Left hindlimb (tissue), 1 donor: ENCODE results near the gene ZIC2.
"Not testable (repeated sequence)": the region's sequence is repeated elsewhere in the genome, so short reads cannot be mapped to it uniquely, and the experiment has no call there.

Experiments
- DNase-seq: peaks from one replicate; pipeline ENCODE4 v3.0.0-alpha.2; 2018

The ZIC2 gene

DNA sequence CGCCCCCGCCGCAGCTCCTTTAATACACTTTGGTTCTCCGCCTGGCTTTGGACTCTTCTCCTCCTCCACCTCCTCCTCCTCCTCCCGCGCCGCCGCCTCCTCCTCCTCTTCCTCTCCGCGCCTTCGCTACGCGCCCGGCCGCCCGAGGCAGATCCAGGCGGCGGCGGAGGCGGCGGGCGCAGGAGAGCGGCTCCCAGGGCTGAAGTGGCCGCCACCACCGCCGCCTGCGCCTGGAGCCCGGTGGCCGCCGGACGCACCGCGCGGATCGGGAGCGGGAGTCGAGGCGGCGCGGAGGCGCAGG lies at the start of gene ZIC2:
TSS of gene ZIC2 (plus strand) at position 50 of the 301 bp plus-strand sequence. CDS start 281 bp downstream, outside the sequence.
- DNase-seq = peak; percentile 42

DNA sequence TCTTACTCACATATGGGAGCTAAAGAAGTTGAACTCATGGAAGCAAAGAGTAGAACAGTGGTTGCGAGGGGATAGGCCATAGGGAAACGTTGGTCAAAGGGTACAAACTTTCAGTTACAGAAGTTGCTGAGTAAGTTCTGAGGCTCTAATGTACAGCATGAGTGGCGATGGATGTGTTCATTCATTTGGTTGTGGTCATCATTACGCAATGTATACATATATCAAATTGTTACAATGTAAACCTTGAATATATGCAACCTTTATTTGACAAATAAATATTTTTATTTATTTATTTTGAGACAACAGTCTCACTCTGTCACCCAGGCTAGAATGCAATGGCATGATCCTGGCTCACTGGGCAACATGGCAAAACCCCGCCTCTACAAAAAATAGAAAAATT lies 48.7 kb upstream of the ZIC2 start:
- DNase-seq = no peak

DNA sequence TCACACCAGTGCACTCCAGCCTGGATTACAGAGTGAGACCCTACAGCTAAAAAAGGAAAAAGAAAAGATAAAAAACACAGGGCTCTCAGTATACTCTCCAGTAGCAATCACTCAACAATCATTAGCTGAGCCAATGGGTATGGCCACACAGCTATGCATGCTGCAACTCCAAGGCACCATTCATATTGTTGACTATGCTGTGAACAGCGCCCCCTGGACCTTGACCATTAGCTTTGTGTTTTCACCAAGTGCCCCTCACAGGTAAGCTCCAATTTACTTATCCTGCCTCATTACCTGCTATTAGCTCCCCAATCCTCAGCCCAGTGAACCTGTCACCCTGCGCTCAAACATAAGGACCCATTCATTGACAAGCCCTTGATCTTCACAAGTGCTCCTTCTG lies 45.8 kb upstream of the ZIC2 start:
- no peak for DNase-seq

DNA sequence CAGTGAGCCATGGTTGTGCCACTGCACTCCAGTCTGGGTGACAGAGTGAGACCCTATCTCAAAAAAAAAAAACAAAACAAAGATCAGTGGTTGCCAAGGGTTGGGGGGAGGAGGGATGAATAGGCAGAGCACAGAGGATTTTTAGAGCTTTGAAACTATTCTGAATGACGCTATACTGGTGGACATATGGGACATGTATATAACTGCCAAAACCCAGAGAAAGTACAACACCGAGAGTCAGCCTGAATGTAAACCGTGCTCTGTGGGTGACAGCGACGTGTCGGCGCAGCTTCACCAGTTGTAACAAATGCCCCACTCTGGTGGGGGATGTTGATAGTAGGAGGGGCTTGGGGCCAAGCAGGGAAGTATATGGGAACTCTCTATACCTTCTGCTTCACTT lies 42.9 kb upstream of the ZIC2 start:
- DNase-seq = no peak

DNA sequence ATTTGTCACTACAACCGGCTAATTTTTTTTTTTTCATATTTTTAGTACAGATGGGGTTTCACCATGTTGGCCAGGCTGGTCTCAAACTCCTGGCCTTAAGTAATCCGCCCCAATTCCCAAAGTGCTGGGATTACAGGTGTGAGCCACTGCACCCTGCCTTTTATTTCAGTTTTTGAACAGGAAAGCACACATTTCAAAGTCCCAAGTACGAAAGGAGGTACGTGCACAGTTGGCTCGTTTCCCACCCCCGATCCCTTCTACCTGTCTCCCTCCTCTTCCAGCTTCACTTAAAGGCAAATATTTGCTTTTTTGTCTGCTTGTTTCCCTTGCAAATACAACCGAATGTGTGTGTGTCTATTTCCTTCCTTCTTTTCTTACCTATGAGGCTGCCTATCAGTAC lies 40.5 kb upstream of the ZIC2 start:
- no peak for DNase-seq

DNA sequence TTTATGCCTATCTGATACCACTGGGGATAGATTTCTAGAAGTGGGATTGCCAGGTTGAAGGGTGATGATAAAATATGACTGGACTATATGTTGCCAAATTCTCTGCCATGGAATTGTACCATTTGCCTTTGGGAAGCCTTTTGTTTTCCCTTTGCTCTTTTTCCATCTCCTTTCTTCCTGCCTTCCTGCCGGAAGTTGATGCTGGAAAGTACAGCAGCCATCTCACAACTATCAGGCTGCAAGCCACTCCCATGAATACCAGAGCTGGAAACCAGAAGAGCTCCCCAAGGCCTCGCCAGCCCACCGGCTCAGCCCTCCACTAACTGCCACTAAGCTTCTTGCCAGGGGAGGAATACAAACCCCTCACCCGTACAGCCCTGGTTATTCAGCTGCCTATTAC lies 39.7 kb upstream of the ZIC2 start:
- no peak for DNase-seq

DNA sequence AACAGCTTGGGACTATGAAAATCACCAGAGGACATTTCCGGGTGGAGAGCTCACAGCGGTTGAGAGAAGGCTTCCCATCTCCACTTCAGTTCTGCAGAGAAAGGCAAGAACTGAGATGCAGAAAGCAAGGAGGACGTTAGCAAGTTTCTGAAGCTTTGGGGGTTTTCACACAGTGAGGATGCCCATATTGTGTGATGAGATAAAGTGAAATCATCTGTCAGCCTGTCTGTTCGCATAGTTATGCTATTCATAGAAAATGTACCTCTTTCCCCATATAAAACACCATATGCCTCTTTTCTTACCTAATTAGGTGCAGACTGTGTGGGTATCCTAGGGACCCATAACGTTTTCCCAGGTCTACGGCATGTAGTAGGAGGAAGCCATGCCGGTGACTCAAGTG lies 37.5 kb upstream of the ZIC2 start:
- DNase-seq = no peak

DNA sequence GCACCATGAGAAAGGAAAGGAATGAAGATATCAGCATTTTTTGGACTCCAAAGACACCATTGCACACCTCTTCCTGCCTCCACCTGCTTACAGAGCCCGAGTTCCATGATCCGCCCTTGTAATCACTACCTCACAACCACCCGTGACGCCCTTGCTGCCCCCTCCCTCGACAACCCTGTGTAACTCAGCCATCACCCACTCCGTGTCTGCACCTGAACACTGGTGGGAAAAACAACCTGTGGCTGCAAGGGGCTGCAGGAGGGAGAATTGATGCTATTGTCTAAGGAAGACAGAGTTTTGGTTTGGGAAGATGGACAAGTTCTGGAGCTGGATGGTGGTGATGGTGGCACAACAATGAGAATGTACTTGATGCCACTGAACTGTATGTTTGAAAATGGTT lies 37.0 kb upstream of the ZIC2 start:
- DNase-seq = no peak

DNA sequence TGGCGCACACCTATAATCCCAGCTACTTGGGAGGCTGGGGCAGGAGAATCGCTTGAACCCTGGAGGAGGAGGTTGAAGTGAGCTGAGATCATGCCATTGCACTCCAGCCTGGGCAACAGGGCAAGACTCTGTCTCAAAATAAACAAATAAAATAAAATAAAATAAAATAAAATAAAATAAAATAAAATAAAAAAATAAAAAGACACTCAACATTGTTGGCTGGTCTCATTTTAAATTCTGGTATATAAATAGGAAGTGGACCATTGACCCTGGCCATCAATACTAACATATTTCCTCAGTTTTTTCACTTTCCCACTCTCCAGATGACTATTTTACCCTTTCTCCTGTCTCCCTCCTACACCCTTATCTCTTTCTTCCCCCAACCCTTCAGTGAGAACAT lies 36.1 kb upstream of the ZIC2 start:
- DNase-seq = not testable (repeated sequence)

DNA sequence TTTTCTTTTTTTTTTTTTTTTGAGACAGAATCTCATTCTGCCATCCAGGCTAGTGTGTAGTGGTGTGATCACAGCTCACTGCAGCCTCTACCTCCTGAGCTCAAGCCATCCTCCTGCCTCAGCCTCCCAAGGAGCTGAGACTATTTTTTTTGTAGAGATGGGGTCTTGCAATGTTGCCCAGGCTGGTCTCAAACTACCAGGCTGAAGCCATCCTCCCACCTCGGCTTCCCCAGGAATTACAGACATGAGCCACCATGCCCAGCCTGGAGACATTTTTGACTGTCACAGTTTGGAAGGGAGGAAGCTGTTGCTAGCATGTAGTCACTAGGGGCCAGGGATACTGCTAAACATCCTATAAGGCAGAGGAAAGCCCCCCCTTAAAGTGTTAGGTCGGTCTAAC lies 33.9 kb upstream of the ZIC2 start:
- DNase-seq = no peak

DNA sequence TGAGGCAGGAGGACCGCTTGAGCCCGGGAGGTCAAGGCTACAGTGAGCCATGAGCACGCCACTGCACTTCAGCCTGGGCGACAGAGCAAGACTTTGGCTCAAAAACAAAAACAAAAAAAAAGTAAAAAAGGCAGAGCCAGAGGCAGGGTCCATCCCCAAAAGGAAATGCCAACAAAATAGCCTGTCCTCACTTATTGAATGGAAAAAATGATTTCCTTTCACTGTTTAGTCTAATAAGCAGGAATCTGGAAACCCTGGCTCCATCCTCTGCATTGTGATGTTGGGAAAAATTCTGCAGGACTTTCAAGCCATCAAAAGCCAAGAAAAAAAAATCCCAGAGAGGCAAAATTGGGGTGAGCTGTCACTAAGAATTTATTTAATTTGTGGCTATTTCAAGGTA lies 33.2 kb upstream of the ZIC2 start:
- DNase-seq = no peak

DNA sequence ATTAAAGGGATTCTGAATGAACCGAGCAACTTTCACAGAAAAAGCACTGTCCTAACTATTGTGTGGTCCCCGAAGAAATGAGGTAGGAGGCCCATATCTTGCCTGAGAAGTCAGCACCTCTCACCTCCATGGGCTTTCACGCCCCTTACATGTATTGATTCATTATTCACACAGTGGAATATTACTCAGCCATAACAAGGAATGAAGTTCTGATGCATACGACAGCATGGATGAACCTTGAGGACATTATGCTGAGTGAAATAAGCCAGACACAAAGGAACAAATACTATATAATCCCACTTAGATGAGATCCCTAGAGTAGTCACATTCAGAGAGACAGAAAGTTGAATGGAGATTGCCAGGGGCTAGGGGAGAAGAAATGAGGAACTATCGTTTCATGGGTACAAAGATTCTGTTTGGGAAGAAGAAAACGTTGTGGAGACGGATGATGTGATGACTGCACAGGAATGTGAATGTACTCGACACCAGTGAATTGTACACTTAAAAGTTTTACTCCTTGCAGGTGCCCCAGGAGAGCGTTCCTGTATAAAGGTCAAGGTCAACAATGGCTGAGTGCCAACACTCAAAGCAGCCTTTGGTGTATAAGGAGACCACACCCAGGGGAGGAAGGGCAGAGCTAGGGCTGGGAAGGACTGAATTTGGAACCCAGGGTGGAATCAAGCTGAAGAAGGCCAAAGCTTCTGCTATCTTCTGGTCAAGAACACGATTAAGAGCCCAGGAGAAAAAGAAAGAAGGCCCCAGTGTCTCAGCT lies 32.5 kb upstream of the ZIC2 start:
- DNase-seq = no peak

DNA sequence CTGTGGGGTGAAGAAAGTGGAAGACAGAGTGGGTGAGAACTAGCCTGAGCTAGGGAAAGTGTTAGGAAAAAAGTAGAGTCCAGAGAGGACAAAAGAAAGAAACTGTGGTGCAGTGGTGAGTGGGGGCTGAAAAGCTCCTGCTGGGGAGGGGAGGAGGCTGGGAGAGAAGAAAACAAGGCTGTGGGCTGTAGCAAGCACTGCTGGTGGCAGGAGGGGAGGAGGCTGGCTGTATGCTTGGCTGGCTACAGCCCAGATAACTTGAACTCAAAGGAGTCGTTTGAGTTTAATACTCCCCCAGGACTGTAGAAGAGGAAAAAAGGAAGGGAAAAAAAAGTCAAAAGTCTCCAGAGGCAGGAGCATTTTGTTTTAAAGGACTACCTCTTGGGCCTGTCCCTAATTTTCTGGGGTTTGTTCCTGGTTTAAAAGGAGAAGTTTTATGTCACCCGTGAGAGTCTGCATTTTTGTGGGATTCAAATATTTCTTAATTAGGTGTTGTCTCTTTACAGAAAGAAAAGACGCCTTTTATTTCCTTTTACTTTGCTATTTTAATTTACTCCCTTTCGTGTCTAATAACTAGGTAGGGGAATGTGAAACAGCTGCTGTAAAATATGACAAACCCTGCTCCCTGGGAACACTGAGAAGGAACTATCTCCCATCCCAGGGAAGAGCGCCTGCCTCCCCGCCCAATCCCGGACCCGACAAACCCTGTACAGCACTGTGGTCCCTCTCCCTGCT lies 31.7 kb upstream of the ZIC2 start:
- no peak for DNase-seq

DNA sequence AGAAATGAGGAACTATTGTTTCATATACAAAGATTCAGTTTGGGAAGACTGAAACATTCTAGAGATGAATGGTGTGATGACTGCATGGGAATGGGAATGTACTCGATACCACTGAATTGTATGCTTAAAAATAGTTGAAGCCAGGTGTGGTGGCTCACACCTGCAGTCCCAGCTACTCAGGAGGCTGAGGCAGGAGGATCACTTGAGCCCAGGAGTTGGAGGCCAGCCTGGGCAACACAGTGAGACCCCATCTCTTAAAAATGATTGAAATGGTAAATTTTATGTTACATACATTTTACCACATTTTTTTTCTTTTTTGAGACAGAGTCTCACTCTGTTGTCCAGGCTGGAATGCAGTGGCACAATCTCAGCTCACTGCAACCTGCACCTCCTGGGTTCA lies 29.9 kb upstream of the ZIC2 start:
- DNase-seq = not testable (repeated sequence)

DNA sequence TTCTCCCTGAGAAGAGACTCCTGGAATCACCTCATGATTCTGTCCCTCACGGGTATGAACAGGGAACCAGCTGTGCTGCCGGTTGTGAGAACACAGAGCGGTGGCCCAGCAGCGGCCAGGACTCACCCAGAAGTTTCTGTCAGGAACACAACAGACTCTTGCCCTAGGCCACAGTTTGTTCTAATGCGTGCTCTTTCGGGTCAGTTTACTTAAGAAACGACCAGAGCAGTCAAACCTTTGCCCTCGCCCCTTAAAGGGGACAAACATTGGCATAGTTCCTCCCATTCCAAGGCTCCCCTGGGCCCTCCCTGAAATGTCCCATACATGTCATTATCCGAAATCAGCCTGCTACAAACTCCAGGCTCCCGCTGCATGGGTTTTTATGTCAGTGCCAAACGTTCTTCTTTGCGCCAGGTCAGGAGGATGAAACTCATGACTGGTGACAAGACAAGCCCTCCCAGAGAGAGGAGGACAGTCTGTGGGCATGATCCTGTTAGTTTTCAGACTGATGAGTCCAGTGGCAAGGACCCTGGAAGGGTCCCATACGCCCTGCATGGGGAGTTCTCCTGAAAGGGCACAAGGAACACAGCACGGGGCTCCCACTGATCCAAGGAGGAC lies 28.3 kb upstream of the ZIC2 start:
- no peak for DNase-seq

DNA sequence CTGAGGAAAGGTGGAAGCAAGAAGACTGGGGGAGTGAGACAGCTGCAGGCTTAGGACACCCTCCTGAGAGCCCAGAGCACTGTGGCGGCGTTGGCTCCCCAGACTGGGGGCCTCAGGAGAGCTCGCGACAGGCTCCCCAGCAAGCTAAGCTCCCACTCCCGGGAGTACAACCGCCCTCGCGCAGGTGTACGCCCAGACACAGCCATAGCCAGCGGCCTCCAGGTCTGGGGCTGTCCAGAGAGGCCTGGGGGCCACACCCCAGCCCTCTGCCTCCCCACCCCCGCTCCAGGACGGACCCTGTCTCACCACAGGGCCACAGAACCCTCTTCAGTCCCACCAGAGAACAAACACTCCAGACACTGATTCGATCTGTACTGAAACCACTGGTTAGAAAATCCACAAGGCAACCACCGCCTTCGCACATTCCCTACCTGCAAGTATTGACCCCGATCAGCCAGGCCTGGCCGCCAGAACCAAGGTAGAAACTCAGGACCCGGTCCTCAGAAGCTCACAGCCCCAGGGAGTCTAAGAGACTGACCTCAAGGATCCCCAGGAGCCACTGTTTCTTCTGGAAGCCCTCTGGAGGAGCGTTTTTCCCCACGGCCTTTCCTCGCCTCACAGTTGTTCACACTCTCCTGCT lies 26.4 kb upstream of the ZIC2 start:
- DNase-seq = no peak

DNA sequence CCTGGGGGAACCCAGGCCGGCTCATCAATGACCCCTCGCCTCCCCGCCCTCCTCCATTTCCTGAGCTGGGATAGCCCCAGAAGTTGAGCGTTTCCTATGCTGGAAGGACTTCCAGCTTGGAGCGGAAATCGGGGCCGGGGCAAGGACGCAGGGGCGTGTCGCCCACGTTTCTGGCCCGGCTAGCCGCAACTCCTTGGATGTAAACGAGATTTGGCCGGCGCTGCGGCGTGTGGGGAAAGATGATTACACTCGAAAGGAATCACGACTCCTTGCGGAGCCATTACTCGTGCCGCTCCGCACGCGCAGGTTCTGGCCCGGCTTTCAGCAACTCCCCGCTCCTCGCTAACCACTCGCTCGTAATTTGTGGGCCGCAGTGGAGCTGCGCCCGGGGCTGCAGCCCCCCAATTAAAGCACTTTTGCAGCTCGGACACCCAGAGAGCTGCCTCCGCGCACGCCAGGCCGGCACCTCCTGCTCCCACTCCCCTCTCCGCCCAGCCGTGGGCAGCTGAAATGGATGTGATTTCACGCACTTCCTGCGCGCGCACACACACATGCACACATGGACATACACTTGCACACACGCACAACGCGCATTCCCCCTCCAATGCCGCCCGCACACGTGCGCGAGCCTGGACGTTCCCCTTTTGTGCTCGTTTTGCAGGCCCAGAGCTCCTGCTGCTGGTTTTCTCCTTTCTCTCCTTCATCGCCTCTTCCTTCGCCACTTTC lies 25.7 kb upstream of the ZIC2 start:
- peak; percentile 79 for DNase-seq

DNA sequence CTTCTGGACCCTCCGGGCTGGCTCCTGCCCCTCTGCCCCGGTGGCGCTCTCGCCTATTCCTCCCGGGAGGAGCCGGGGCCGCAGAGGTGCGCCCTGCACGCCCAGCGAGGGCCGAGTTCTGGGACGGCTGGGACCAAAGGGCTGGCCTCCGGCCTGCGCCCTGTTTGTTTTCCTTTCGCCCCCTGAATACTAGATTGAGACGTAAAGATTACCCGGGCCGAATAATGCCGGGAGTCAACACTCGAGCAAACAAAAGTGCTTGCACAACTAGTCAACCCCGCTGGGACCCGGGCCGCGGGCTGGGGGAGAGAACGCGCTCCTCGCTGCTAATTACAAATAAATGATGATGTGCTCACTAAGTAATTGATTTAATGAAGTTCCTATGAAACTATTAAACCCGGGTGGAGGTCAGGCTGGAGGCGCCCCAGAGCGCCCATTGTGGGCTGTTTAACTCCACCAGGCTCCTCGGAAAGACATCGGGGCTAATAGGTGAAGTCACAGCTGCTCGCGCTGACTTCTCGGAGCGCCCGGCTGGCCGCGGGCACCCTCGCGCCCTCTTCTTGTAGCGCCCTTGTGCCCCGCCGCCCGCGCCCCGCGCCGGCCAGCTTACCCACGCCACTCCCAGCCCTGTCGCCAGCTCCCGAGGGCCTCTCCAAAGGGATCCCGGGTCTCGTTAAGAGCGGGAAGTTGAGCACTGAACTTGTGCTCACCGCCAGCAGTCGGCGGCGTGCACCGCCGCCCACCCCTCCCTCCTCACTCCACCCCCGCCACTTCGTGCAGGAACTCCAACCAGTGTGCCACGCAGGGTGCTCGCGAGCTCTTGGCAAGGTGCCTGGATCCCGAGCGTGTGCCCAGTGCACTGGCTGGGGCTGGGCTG lies 24.9 kb upstream of the ZIC2 start:
- DNase-seq = no peak

DNA sequence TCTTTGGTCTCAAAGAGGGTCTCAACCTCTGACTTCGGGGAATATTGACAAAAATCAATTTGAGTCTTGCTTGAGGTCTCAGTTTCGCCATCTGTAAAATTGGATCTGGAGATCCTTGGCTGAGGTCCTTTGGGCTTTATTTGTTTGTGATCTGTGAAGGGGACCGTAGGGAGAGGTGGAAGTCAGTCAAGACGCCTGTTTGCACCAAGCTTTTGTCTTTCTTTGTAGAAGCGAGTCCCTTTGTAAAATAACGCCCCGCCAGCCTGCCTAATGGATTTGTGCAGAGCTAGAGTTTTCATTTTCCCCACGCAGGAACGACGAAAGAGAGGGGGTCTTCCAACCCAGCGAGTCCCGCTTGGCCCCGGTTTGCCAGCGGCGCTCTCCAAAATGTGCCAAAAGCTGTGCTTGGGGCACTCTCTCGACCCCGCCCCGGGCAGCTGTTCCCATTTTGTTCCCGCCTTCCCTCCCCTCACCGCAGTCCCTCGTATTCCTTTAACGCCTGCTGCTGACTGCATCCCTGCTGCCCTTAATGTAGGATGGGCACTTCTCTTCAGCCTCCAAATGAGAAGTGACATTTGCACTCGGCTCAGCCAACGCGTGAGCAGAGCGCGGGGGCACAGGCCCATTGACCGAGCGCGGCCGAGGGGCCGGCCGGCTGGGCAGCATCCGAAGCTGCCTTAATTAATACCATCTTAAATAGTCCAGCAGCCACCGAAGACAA lies 23.0 kb upstream of the ZIC2 start:
- DNase-seq = no peak

DNA sequence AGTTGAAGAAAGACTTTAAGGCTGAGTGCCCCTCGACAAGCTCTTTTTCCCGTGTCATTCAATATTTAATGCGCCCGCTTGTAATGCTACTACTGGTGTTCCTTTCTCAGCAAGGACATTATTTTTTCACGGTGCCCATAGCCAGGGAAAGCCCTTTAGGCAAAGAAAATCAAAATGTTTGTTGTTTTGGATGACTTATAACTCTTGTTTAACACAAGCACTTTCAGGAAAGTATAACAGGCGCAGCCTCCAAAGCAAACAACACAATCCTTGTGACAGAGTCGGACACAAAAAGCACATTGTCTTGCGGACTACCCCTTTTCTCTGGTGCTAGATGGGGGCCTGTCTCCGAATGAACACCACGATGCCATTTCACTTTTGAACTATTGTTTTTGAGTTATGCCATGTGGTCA lies 22.5 kb upstream of the ZIC2 start:
- DNase-seq = no peak

DNA sequence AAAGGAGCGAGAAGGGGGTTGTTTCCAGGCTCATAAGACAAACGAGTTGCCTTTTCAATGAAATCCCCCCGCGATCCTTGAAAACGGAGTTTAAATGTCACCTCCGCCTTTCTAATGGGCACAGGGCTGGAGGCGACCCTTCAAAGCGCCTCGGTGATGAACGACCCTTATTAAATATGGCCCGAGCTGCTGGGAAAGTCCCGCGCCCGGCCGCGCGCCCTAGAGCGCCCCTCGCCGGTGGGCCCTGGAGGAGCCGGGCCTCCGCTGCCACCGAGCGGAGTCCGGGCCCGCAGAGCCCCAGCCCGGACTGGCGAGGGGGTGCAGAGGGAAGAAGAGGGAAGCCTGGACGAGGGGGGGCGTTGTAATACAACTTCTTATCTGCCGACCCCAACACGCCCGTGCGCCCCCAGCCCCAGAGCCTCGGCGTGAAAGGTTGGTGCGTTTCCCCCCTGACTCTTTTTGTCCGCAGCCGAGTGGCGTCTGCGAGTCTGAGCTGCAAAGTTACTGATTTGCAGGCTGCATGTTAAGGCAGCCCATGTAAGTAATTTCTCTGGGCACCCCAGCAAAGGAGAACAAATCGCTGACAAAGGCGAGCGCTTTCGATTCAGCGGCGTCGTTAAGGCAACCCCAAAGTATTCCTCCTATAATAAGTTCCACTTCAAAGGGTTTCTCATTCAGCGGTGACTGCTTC lies 21.9 kb upstream of the ZIC2 start:
- no peak for DNase-seq
